CD4-positive, alpha-beta T cell treated with Interleukin-15 for 1 hour (primary cell): Measurements from ENCODE around the gene SETD9.

Experiments used
- DNase-seq: peaks from one replicate; pipeline ENCODE4 v3.0.0-alpha.2; 2020

The SETD9 gene

DNA sequence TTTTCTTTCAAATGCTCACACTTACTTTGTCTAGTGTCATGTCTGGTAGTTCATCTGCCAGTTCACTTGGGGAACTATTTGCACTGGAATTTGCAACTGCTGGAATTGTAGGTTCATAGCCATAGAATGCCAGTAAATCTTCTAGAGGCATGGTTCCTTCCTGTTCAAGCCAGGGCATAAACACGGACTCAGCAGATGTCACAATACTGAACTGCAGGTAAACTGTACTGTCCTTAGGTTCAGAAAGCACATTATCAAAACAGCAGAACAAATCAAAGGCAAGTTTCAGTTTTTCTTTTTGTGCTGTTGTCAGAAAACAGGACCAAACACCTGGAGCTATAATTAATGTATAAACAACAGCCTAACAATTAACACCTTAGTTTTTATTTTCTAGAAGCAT, 29.5 kb downstream of the SETD9 start:
- no peak for DNase-seq

DNA sequence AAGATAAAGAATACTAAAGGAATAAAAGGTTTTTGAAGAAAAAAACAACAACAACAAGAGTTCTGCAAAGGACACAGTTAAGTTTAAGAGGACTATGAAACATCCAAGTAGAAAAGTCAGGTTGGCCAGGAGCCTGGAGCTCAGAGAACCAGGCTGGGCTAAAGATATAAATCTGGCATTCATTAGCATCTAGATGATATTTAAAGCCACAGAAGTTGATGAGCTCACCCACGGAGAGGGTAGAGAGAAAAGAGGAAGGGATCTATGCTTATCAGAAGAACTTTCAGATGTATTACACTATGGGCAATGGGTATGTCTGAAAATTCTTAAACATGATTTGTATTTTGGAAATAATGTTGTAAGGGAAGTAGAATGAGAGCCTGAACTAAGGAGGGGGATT, 32.6 kb downstream of the SETD9 start:
- no peak for DNase-seq

DNA sequence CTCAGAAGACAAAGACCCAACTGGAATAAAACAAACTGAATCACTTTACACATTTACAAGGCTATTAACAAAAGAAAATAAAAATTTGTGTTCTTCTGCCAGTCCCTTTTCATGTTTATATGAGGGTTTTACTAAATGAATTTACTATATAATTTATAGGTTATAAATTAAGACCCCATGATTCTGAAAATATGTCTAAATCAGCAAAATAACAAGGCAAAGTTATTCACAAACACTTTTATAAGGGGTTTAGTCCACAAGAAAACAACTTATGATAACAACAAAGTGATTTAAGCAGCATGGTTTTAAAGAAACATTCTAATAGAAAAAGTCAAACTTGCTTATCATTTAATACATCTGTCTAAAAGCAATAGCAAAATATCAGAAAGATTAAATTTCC, 37.7 kb downstream of the SETD9 start:
- DNase-seq: no peak

DNA sequence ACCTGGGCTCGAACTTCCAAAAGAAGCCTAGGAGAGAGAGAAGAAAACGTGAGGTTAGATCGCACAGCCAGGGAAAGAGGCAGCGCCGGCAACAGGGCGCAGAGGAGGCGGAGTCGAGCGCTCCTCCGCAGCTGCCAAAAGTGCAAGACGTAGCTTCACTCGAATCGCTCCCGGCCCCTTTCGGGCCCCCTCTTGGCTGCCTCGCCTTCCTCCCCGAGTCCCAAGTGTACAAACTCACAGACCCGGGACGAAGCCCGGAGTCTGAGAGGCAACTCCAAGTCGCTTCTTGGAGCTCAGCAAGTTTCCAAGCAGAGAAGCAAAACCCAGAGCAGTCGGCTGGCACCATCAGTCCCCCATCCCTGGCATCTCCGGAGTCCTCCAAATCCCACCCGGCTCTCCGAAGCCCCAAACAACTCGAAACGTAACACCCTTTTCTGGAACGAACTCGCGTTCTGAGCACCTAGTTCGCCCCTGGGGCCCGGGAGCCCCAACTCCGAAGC, 41.3 kb downstream of the SETD9 start:
- DNase-seq: peak; percentile 34

DNA sequence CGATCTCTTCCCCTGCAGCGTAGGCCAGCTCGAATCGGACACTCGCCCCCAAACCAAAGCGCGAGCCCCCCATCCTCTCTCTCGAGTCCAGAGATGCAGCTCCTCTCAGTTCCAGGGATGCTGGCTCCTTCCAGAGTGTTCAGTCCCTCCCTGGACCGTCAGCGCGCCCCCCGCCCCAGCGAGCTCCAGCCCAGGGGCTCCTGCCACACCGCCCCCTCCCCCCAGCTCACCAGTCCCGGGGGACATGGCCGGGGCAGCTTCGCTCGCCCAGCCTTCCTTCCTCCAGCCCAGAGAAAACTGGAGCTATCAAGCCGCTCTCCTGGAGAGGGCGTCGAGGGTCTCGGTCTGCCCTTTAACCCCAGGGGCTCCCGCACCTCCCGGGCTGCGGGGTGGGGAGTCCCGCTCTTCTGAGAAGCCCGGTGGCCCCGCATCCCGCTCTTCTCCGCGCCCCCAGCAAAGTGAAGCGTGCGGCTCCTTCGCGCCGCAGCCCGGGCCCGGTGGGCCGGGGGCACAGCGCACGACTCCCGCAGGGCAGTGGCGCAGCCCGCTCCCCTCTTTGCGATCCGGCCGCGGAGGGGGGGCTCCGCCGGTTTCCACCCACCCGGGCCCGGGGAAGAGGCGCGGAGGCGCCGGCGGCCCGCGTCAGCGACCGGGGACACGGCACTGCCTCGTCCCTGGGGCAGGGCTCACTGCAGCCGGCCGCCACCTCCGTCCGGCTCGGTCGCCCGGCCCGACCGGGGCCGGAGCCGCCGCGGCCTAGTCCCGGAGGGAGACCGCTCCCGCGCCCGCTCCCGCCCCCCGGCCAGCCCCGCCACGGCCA, 41.9 kb downstream of the SETD9 start:
- no peak for DNase-seq

DNA sequence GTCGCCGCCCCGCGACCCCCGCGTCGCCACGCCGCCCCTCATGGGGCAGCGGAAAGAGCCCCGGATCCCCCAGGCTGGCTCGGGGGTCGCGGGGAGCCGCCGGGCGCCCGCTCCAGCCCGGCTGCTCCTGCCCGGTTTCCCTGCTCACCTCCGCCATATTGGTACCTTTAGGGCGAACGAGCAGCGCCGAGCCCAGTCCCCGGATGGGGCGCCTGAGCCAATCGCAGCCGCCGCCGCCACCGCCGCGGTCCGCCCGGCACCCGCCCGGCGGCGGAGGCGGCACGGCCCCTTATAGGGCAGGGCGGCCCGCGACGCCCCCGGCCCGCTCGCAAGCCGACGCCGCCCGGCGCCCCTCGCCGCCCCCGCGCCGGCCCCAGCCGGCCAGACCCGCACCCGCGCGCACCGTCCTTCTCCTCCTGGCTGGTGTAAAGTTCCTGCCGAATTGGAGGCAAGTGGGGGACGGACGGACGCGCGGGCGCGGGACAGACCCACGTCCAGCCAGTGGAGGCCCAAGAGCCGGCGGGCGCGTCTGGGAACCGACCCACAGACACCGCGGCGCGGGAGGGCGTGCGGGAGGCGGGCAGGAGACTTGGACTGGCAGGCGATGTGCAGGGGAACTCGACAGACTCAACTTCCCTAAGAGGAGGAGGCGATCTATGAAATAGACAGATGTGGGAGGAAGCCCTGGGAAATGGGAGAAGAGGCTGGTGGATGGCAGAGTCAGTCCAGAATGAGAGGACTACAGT, 42.7 kb downstream of the SETD9 start, which contains the start of gene MIER3:
TSS of gene MIER3 (minus strand) at position 178 of the 746 bp plus-strand sequence. CDS start at position 157, 21 bp downstream.
- DNase-seq: peak; percentile 78

DNA sequence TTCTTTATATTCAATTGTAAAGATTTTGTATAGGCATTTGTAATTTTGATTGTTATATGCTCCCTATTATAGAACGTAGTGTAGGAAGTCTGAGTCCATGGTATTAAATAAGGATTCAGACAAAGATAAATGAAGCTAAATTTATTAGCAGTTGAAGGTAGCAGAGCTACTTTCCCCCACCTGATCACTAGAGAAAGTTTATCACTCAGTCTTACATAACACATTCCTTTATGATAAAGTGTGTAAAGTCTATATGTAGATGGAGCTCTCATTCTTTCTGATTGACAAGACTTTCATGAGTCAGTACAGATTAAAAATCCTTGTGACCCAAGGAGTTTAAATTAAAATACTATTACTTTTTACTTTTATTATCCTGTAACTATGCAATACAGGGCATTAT, 44.9 kb downstream of the SETD9 start:
- DNase-seq: no peak

DNA sequence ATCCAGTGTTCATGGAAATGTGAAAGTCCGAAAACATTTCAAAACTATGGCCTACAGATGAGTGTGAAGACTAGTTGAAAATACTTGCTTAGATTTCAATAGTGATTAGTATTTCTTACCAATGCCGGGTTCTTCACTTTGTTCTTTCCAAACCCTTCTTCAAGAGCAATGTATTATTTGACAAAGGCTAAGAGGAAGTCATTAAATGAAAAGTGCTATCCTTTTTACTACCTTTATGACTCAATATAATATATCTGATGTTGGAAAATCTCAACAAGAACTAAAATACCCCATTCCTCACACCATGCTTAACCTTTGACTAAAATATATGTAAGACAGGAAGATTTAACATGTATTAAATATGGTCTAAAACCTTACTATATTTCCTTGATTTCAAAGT, 49.2 kb downstream of the SETD9 start:
- no peak for DNase-seq

DNA sequence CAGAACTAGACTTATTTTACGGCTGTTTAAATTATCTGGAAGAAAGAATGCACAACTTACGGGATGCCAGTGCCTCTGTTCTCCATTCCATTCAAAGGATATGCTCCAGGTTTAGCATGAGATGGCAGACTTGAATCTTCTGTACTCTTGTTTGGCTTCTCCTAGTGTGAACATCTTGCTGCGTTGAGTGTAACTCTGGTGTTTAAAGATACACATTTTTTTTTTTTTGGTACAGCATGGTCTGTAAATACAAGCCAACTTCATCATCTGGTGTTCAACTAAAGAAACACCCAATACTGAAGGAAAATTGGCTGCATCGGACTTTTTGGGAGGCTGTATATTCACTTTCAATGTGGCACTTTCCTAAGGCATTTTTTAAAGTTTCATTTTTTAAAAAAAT, 49.9 kb downstream of the SETD9 start:
- DNase-seq: no peak

DNA sequence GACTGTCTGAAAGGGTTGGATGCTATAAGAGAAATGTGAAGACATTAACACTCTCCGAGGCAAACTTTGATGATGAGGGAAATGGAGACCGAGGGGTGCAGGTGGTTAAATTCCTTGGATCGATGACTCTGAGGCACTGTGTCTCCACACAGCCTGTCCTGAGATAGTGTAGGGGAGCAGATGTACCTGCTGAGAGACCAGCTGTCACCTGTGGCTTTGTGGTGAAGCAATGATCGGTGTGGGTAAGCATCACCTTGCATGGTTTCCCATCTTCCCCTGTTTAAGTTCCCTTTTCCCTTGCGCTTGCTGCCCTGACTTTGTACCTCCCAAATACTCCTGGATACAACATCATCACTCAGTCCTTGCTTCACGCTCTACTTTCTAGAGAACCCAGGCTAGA, 52.4 kb downstream of the SETD9 start:
- no peak for DNase-seq

DNA sequence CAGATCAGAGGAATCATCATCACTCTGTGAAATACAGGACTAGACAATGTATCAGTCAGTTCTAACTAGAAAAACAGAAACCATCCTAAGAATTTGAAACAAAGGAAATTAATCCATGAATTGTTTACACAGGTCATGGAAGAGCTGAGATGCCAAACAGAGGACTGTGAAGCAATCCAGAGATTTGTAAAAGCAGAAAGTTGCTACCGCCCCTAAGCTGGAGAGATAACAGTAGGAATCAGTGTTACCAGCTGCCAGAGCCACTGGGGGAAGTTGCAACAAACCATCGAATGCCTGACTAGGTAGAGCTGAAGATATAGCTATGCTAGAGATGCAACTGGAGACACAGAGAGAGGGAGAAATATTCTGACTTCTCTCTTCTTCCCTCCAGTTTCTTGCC, 52.9 kb downstream of the SETD9 start:
- DNase-seq: no peak

DNA sequence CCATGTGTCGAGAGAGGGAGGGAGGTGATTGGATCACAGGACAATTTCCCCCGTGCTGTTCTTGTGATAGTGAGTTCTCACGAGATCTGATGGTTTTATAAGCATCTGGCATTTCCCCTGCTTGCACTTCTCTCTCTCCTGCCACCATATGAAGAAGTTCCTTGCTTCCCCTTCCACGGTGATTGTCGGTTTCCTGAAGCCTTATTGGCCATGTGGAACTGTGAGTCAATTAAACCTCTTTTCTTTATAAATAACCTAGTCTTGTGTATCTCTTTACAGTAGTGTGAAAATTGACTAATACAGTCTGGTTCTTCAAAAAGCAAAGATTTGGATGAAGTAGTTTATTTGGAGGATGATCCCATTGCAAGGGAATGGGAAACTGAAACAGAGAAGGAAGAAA, 53.9 kb downstream of the SETD9 start:
- no peak for DNase-seq

DNA sequence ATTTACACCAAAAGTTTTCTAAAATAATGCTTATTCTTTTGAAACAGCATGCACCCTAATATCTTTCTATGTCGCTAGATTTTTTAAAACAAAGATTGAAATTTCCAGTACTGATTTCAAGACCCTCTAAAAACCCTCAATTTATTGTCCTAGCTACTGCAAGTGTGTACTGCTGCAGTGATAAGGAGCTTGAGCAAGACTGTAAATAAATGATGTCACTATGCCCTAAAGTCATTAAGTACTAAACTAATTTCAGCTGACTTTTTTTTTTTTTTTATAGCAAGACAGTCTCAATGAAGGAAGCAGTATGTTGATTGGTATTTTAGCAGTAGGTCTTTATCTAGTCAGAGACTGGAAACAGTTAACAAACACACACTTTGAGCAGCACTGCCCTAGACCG, 54.8 kb downstream of the SETD9 start:
- DNase-seq: no peak
